ENCODE measurements around the gene GART.

Gene GART

DNA sequence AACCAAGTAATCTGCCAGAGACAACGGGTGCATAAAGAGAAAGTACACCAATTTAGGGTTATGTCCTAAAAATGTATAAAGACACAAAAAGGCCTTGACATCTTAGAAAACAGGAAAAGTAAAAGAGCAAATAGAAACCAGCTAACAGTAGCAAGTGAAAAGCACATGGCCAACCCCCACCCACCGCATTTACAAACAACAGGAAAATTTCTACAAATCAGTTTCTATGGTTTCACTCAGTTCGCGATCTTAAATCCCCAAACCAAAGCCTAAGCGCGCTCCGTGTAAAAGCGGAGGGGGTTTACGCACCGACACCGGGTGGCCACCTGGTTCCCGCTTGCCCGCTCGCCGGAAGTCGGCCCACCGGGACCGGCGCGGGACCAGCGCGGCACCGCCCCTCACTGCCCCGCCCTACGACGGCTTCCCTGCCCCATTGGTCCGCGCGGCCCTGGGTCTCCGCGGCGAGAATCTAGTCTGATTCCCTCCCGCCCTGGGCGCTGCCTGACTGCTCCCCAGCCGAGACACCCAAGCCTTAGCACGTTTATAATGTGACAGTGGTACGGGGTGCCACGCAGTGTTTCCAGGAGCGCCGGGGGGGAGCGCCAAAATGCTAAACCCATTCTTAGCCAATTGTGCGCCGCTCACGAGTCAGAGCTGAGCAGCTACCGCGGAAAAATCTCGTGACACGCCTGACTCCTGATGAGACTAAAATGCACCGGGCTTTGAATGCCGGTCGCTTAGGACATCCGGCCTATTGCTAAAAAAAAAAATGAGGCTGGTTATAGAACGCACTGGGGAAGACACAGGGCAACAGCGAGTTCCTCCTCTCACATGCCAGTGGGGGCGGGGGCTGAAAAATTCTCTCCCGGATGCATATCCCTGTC, at the start of gene GART:
TSS of gene GART (minus strand) at position 362 of the 884 bp plus-strand sequence. CDS start 2,802 bp downstream, outside the sequence.
- TF ChIP-seq CTCF (IDR thresholded peaks at IDR 0.05; ENCODE audit: insufficient read depth, low read depth, low read length, missing control alignments): no peak
- peak; percentile 92 for DNase-seq (ENCODE audit: low read depth)
- peak within 1 kb of the TSS; percentile 86 for H3K4me3 ChIP-seq (ENCODE audit: low read depth, low read length)

- peak within 1 kb of the TSS; percentile 89 for H3K4me3 ChIP-seq (ENCODE audit: low read depth, low read length)
- DNase-seq (ENCODE audit: low read depth): peak; percentile 92
- TF ChIP-seq CTCF (IDR thresholded peaks at IDR 0.05; ENCODE audit: insufficient read depth, low read depth, low read length, missing control alignments): peak; percentile 10
These were observed 46.8 kb upstream of the GART start, which contains the start of gene DONSON for GRCh38 chr21:33588485-33589335. Gene DONSON, minus strand, starts transcription at chr21:33588684. Its CDS starts 43 bp downstream, at chr21:33588641.

DNA sequence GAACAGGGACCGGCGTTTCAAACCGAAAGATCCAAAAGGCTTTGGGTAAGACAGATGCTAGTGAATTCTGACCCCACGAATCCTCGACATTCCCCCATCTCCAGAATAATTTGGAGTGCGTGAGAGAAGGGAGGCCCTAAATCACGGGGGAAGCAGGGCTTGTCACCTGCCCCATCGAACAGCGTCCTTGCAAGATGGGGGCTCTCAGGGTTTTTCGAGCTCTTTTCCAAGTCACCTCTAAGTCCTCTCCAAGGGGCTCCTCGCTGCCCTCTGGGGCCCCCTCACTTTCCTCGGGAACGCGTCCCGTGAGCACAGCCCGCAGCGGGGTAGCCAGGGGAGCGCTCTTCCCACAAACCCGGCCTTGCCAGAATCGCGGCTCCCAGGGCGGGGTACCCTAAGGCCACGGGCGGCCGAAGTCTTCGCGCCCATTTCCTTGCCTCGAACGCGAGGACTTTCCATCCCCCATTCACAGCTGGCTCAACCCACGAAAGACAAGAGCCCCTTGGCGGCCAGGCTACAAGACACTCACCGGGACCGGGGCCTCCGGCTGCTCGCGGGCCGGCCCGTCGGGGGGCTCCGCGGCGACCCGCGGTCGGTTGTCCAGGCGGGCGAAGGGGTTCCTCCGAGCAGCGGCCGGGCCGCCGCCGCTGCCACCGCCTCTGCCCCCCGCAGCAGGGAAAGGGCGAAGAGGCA, 46.0 kb upstream of the GART start:
- H3K4me3 ChIP-seq (ENCODE audit: low read depth, low read length): peak overlapping the region; percentile 72
- DNase-seq (ENCODE audit: low read depth): peak; percentile 61
- TF ChIP-seq CTCF (IDR thresholded peaks at IDR 0.05; ENCODE audit: insufficient read depth, low read depth, low read length, missing control alignments): no peak

- H3K4me3 ChIP-seq (ENCODE audit: low read depth, low read length): peak overlapping the region; percentile 72
- TF ChIP-seq CTCF (IDR thresholded peaks at IDR 0.05; ENCODE audit: insufficient read depth, low read depth, low read length, missing control alignments): no peak
- no peak for DNase-seq (ENCODE audit: low read depth)
These were observed 45.0 kb upstream of the GART start for GRCh38 chr21:33586927-33587326.

- no peak for DNase-seq (ENCODE audit: low read depth)
- H3K4me3 ChIP-seq (ENCODE audit: low read depth, low read length): no peak overlapping the region
- no peak for TF ChIP-seq CTCF (IDR thresholded peaks at IDR 0.05; ENCODE audit: insufficient read depth, low read depth, low read length, missing control alignments)
These were observed 42.5 kb upstream of the GART start for GRCh38 chr21:33584455-33584854.

DNA sequence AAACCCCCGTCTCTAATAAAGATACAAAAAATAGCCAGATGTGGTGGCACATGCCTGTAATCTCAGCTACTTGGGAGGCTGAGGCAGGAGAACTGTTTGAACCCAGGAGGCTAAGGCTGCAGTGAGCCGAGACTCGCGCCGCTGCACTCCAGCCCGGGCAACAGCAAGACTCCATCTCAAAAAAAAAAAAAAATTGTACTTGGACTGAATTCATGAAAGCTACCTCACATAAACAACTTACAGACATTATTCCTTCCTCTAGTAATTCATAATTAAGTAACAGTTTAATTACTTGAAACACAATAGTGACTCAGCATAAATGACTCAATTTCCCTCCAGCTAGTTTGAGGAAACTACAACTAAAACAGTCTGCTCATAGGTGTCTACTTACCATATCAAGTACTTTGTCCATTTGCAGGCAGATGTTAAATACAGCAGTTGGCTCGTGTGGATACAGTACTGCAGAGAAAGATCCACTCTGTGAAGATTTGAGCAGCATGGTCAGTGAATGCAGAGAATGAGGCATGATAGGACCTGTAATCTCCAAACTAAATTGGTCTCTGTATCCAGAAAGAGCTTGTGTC, 37.1 kb upstream of the GART start:
- TF ChIP-seq CTCF (IDR thresholded peaks at IDR 0.05; ENCODE audit: insufficient read depth, low read depth, low read length, missing control alignments): no peak
- DNase-seq (ENCODE audit: low read depth): no peak
- no peak overlapping the region for H3K4me3 ChIP-seq (ENCODE audit: low read depth, low read length)

All from GM12865 (cell line).